Amniotic stem cell (primary cell): ENCODE measurements around the gene KCNH1.

Experiments used
- DNase-seq: peaks from one replicate; lab custom pipeline; 2025; lab: John Stamatoyannopoulos, UW

The KCNH1 gene

GRCh38 chr1:210758261-210758660 is 375.7 kb downstream of the KCNH1 start:
- no peak for DNase-seq

- DNase-seq: no peak
These were observed 376.3 kb downstream of the KCNH1 start for GRCh38 chr1:210757677-210758076.

- no peak for DNase-seq
These were observed 377.8 kb downstream of the KCNH1 start for GRCh38 chr1:210755991-210756659.

GRCh38 chr1:210754878-210755665 is 378.9 kb downstream of the KCNH1 start:
- no peak for DNase-seq

GRCh38 chr1:210751911-210752310 is 382.0 kb downstream of the KCNH1 start:
- no peak for DNase-seq

GRCh38 chr1:210750468-210750867 is 383.5 kb downstream of the KCNH1 start:
- DNase-seq: no peak

- no peak for DNase-seq
These were observed 385.2 kb downstream of the KCNH1 start for GRCh38 chr1:210748796-210749195.

GRCh38 chr1:210747890-210748289 is 386.1 kb downstream of the KCNH1 start:
- no peak for DNase-seq

GRCh38 chr1:210747112-210747511 is 386.8 kb downstream of the KCNH1 start:
- no peak for DNase-seq

- DNase-seq: no peak
These were observed 387.8 kb downstream of the KCNH1 start for GRCh38 chr1:210746024-210746731.

GRCh38 chr1:210743038-210743437 is 390.9 kb downstream of the KCNH1 start:
- DNase-seq: no peak

GRCh38 chr1:210741564-210741963 is 392.4 kb downstream of the KCNH1 start:
- no peak for DNase-seq

GRCh38 chr1:210739627-210740026 is 394.3 kb downstream of the KCNH1 start:
- DNase-seq: no peak

- DNase-seq: no peak
These were observed 395.7 kb downstream of the KCNH1 start for GRCh38 chr1:210738256-210738655.

GRCh38 chr1:210736713-210737112 is 397.2 kb downstream of the KCNH1 start:
- no peak for DNase-seq

- DNase-seq: no peak
These were observed 402.4 kb downstream of the KCNH1 start for GRCh38 chr1:210731597-210731996.

- DNase-seq: no peak
These were observed 402.8 kb downstream of the KCNH1 start for GRCh38 chr1:210731193-210731592.

GRCh38 chr1:210730023-210730422 is 403.9 kb downstream of the KCNH1 start:
- no peak for DNase-seq

GRCh38 chr1:210728437-210729149 is 405.4 kb downstream of the KCNH1 start:
- DNase-seq: no peak

GRCh38 chr1:210727709-210728108 is 406.2 kb downstream of the KCNH1 start:
- DNase-seq: no peak

GRCh38 chr1:210726621-210727020 is 407.3 kb downstream of the KCNH1 start:
- no peak for DNase-seq

GRCh38 chr1:210724768-210725167 is 409.2 kb downstream of the KCNH1 start:
- DNase-seq: no peak
